HG03175 (cell line): ENCODE measurements around the gene FGF1.

ENCODE experiments used
- ATAC-seq: cut with Tn5 transposase; IDR thresholded peaks from one replicate; pipeline ENCODE4 v1.9.1; 2021; ENCODE audit warnings: mild to moderate bottlenecking, moderate library complexity; ENCODE audit not compliant: unreplicated experiment

Gene FGF1

GRCh38 chr5:142697356-142698255, 11.7 kb upstream of the FGF1 start:
- ATAC-seq, result no peak

- no peak for ATAC-seq
Measured at GRCh38 chr5:142696379-142696778, 10.5 kb upstream of the FGF1 start.

GRCh38 chr5:142694092-142694856, 8.4 kb upstream of the FGF1 start:
- ATAC-seq, result no peak

GRCh38 chr5:142692321-142692894, 6.5 kb upstream of the FGF1 start:
- ATAC-seq, result no peak

- ATAC-seq, result no peak
Measured at GRCh38 chr5:142690667-142691066, 4.8 kb upstream of the FGF1 start.

- ATAC-seq, result no peak
Measured at GRCh38 chr5:142689081-142689480, 3.2 kb upstream of the FGF1 start.

GRCh38 chr5:142688281-142688989, 2.5 kb upstream of the FGF1 start:
- ATAC-seq, result no peak

- ATAC-seq, result no peak
Measured at GRCh38 chr5:142686968-142687367, 1.1 kb upstream of the FGF1 start.

GRCh38 chr5:142686210-142686734, 382 bp upstream of the FGF1 start:
- no peak for ATAC-seq

GRCh38 chr5:142684508-142685041, 1.3 kb downstream of the FGF1 start:
- ATAC-seq, result no peak

GRCh38 chr5:142683881-142684505, 1.9 kb downstream of the FGF1 start:
- ATAC-seq, result no peak

GRCh38 chr5:142683116-142683515, 2.8 kb downstream of the FGF1 start:
- no peak for ATAC-seq

GRCh38 chr5:142680605-142681259, 5.2 kb downstream of the FGF1 start:
- no peak for ATAC-seq

- no peak for ATAC-seq
Measured at GRCh38 chr5:142679744-142680143, 6.1 kb downstream of the FGF1 start.

- no peak for ATAC-seq
Measured at GRCh38 chr5:142678529-142678928, 7.4 kb downstream of the FGF1 start.

- no peak for ATAC-seq
Measured at GRCh38 chr5:142677198-142677597, 8.7 kb downstream of the FGF1 start.

- no peak for ATAC-seq
Measured at GRCh38 chr5:142676318-142676717, 9.6 kb downstream of the FGF1 start.

GRCh38 chr5:142674531-142675469, 11.1 kb downstream of the FGF1 start:
- no peak for ATAC-seq
